Measurements from ENCODE around the gene PLPP4. TPM values are rescaled to one million over a fixed set of nuclear protein-coding genes. Genes with fewer than 3 reads are reported as not detected.

The PLPP4 gene
- total and polyA plus RNA-seq, 2 donors: 0.14 to 0.27 TPM

DNA sequence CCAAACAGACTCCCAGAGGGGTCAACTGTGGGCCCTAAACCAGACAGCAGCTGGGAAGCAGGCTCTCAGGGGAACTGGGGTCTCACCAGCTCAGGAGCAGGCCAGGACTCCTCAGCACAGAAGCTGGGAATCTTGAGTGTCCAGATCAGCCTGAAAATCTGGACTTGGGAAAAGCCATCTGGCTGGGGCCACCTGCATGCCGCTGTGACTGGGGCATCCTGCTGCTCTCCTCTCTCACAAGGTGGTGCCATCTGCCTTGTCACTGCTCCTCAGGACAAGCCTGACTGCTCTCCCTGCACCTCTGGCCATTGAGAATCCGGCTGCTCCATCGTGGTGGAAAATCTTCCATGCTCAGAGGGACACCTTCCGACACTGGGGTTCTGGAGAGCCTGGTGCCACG is 141.4 kb downstream of the PLPP4 start:
- H3K27me3 ChIP-seq (ENCODE audit: control insufficient read depth in 2 of 2, insufficient read depth in 1 of 2, low read length in 1 of 2): no peaks in the 10 kb centered on the region
- H3K27ac ChIP-seq (ENCODE audit: low read depth in 1 of 2, low read length in 1 of 2): no peak overlapping the region
- H3K4me1 ChIP-seq (ENCODE audit: control insufficient read depth in 2 of 2, insufficient read depth in 2 of 2, low read length in 2 of 2): no peaks in the 10 kb centered on the region
- no peaks in the 10 kb centered on the region for H3K36me3 ChIP-seq (ENCODE audit: control insufficient read depth in 2 of 2, insufficient read depth in 2 of 2, low read length in 1 of 2)
- no peak for DNase-seq (ENCODE audit: low read depth in 6 of 9, low spot score in 9 of 9)
- no peaks in the 10 kb centered on the region for H3K9me3 ChIP-seq (ENCODE audit: control insufficient read depth in 2 of 2, insufficient read depth in 1 of 2, low read length in 1 of 2)
- no peak overlapping the region for H3K4me3 ChIP-seq (ENCODE audit: low read length in 2 of 2)
- WGBS: 92% methylated on average over 5 of the region's 5 CpGs

- Histone ChIP-seq H3K36me3 (ENCODE audit: control insufficient read depth in 2 of 2, insufficient read depth in 2 of 2, low read length in 1 of 2) (no peaks in the 10 kb centered on the region), H3K27me3 (ENCODE audit: control insufficient read depth in 2 of 2, insufficient read depth in 1 of 2, low read length in 1 of 2) (no peaks in the 10 kb centered on the region), H3K27ac (ENCODE audit: low read depth in 1 of 2, low read length in 1 of 2) (no peak overlapping the region), H3K9me3 (ENCODE audit: control insufficient read depth in 2 of 2, insufficient read depth in 1 of 2, low read length in 1 of 2) (no peaks in the 10 kb centered on the region), H3K4me3 (ENCODE audit: low read length in 2 of 2) (no peak overlapping the region), H3K4me1 (ENCODE audit: control insufficient read depth in 2 of 2, insufficient read depth in 2 of 2, low read length in 2 of 2) (no peaks in the 10 kb centered on the region)
- 96% methylated on average over 9 of the region's 9 CpGs for WGBS
- no peak for DNase-seq (ENCODE audit: low read depth in 6 of 9, low spot score in 9 of 9)
These were observed 142.2 kb downstream of the PLPP4 start for GRCh38 chr10:120599200-120599724.

- H3K36me3 ChIP-seq (ENCODE audit: control insufficient read depth in 2 of 2, insufficient read depth in 2 of 2, low read length in 1 of 2): no peaks in the 10 kb centered on the region
- no peaks in the 10 kb centered on the region for H3K27me3 ChIP-seq (ENCODE audit: control insufficient read depth in 2 of 2, insufficient read depth in 1 of 2, low read length in 1 of 2)
- no peaks in the 10 kb centered on the region for H3K4me1 ChIP-seq (ENCODE audit: control insufficient read depth in 2 of 2, insufficient read depth in 2 of 2, low read length in 2 of 2)
These were observed 144.0 kb downstream of the PLPP4 start for GRCh38 chr10:120600871-120601649.

GRCh38 chr10:120601999-120602398 is 145.0 kb downstream of the PLPP4 start:
- WGBS: 94% methylated on average over 2 of the region's 2 CpGs
- H3K36me3 ChIP-seq (ENCODE audit: control insufficient read depth in 2 of 2, insufficient read depth in 2 of 2, low read length in 1 of 2): no peaks in the 10 kb centered on the region
- no peaks in the 10 kb centered on the region for H3K9me3 ChIP-seq (ENCODE audit: control insufficient read depth in 2 of 2, insufficient read depth in 1 of 2, low read length in 1 of 2)
- no peak for DNase-seq (ENCODE audit: low read depth in 6 of 9, low spot score in 9 of 9)
- no peaks in the 10 kb centered on the region for H3K4me1 ChIP-seq (ENCODE audit: control insufficient read depth in 2 of 2, insufficient read depth in 2 of 2, low read length in 2 of 2)
- H3K4me3 ChIP-seq (ENCODE audit: low read length in 2 of 2): no peak overlapping the region
- no peak overlapping the region for H3K27ac ChIP-seq (ENCODE audit: low read depth in 1 of 2, low read length in 1 of 2)
- no peaks in the 10 kb centered on the region for H3K27me3 ChIP-seq (ENCODE audit: control insufficient read depth in 2 of 2, insufficient read depth in 1 of 2, low read length in 1 of 2)

More at GRCh38 chr10:120600871-120601649, 144.0 kb downstream of the PLPP4 start:
- Histone ChIP-seq H3K27ac (ENCODE audit: low read depth in 1 of 2, low read length in 1 of 2) (no peak overlapping the region), H3K4me3 (ENCODE audit: low read length in 2 of 2) (no peak overlapping the region), H3K9me3 (ENCODE audit: control insufficient read depth in 2 of 2, insufficient read depth in 1 of 2, low read length in 1 of 2) (no peaks in the 10 kb centered on the region)
- no peak for DNase-seq (ENCODE audit: low read depth in 6 of 9, low spot score in 9 of 9)
- WGBS: 22% methylated on average over 12 of the region's 12 CpGs

DNA sequence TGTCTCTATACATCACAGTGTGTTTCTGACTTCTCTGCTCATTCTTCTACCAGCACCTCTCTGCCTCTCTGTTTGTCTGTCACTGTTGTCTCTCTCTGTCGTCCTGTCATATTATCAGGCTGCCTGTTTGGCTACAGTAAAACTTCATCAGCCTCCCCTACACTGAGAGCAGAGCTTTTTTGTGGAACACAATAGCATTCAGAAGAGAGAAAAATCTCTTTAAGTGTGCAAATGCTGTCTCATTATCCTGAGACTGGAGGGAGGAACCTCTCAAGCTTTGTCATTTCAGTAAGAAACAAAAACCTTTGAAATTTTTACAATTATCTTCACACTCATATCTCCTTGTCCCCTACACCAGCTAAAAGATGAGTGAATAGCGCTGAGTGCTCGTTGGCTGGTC is 148.4 kb downstream of the PLPP4 start:
- no peak overlapping the region for H3K27ac ChIP-seq (ENCODE audit: low read depth in 1 of 2, low read length in 1 of 2)
- no peak for DNase-seq (ENCODE audit: low read depth in 6 of 9, low spot score in 9 of 9)
- H3K36me3 ChIP-seq (ENCODE audit: control insufficient read depth in 2 of 2, insufficient read depth in 2 of 2, low read length in 1 of 2): no peaks in the 10 kb centered on the region
- 95% methylated on average over 3 of the region's 3 CpGs for WGBS
- no peak overlapping the region for H3K4me3 ChIP-seq (ENCODE audit: low read length in 2 of 2)
- no peaks in the 10 kb centered on the region for H3K4me1 ChIP-seq (ENCODE audit: control insufficient read depth in 2 of 2, insufficient read depth in 2 of 2, low read length in 2 of 2)
- H3K9me3 ChIP-seq (ENCODE audit: control insufficient read depth in 2 of 2, insufficient read depth in 1 of 2, low read length in 1 of 2): no peaks in the 10 kb centered on the region
- no peaks in the 10 kb centered on the region for H3K27me3 ChIP-seq (ENCODE audit: control insufficient read depth in 2 of 2, insufficient read depth in 1 of 2, low read length in 1 of 2)

DNA sequence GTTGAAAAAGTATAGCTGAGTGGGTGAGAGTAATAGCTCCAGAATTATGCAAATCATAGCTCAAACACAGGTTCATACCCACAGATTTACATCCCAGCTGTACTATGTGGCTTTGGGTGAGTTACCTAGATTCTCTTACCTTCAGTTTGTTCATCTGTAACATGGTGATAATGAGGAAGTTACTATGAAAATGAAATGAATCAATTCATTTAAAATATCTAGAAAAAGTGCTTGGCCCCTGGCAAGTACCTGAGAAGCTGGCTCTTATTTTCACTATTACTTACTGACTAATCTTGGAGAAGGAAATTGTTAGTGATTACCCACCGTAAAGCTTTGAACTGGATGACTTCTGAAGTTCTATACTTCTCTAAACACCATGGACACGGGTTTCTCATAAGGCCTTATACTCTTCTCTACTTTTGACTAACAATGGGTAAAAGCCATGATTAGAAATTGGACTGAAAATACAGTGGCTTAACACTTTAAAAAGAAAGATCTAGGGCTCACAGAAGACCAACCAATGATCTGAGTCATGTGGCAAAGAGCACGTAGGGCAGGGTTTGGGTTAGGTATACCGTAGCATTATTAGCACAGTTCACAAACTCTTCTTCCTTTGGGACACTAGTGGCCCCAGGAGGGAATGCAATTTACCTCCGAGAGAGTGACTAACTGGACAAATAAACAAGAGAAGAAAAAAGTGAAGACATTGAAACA is 149.2 kb downstream of the PLPP4 start:
- 95% methylated on average over 5 of the region's 5 CpGs for WGBS
- H3K9me3 ChIP-seq (ENCODE audit: control insufficient read depth in 2 of 2, insufficient read depth in 1 of 2, low read length in 1 of 2): no peaks in the 10 kb centered on the region
- no peaks in the 10 kb centered on the region for H3K36me3 ChIP-seq (ENCODE audit: control insufficient read depth in 2 of 2, insufficient read depth in 2 of 2, low read length in 1 of 2)
- no peaks in the 10 kb centered on the region for H3K4me1 ChIP-seq (ENCODE audit: control insufficient read depth in 2 of 2, insufficient read depth in 2 of 2, low read length in 2 of 2)
- H3K27ac ChIP-seq (ENCODE audit: low read depth in 1 of 2, low read length in 1 of 2): no peak overlapping the region
- H3K27me3 ChIP-seq (ENCODE audit: control insufficient read depth in 2 of 2, insufficient read depth in 1 of 2, low read length in 1 of 2): no peaks in the 10 kb centered on the region
- no peak for DNase-seq (ENCODE audit: low read depth in 6 of 9, low spot score in 9 of 9)
- H3K4me3 ChIP-seq (ENCODE audit: low read length in 2 of 2): no peak overlapping the region

GRCh38 chr10:120607016-120607709 is 150.1 kb downstream of the PLPP4 start:
- no peaks in the 10 kb centered on the region for H3K36me3 ChIP-seq (ENCODE audit: control insufficient read depth in 2 of 2, insufficient read depth in 2 of 2, low read length in 1 of 2)
- no peaks in the 10 kb centered on the region for H3K4me1 ChIP-seq (ENCODE audit: control insufficient read depth in 2 of 2, insufficient read depth in 2 of 2, low read length in 2 of 2)
- H3K27me3 ChIP-seq (ENCODE audit: control insufficient read depth in 2 of 2, insufficient read depth in 1 of 2, low read length in 1 of 2): no peaks in the 10 kb centered on the region
- DNase-seq (ENCODE audit: low read depth in 6 of 9, low spot score in 9 of 9): no peak
- 93% methylated on average over 2 of the region's 2 CpGs for WGBS
- H3K27ac ChIP-seq (ENCODE audit: low read depth in 1 of 2, low read length in 1 of 2): no peak overlapping the region
- H3K4me3 ChIP-seq (ENCODE audit: low read length in 2 of 2): no peak overlapping the region
- no peaks in the 10 kb centered on the region for H3K9me3 ChIP-seq (ENCODE audit: control insufficient read depth in 2 of 2, insufficient read depth in 1 of 2, low read length in 1 of 2)

DNA sequence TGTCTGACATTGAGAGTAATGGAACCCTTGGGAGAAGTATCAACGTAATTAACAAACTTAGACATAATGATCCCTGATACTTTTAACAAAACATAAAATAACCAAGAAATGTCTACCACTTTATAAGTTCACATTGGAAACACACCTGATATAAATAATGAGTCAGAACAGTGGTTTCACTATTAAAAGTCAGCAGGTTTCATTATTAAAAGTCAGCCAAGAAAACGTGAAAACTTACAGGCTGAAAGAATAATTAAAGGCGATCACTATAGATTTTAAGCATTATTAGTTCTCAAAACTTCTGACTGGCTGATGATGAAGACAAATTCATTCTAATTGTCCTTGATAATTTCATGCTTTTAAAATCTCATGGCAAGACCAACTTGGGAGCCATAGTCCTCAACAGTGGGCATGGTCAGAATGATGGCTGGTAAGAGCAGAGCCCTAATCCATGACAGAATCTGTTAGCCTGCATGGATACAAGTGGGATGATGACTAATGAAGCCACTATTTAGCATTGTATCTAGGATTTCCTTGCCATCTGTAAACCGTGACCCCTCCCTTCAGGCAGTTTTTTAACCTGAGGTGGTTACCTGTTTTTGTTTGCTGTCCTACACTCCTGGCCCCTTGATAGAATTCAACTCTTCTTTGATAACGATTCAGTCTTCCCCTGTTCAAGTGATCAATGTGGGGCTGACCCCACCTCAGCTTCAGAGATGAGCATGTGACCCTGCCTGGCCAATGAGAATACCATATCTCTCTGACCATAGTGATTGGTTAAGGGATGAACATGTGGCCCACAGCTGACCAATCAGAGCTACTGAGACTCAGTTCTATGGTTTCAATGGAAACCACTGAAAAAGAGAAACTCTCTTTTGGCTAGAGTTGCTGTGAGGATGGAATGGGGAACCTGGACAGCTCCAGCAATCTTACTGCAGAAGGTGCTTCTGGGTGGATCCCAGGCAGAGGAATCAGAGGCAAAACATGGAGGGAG is 151.0 kb downstream of the PLPP4 start:
- no peak for DNase-seq (ENCODE audit: low read depth in 6 of 9, low spot score in 9 of 9)
- Histone ChIP-seq H3K4me3 (ENCODE audit: low read length in 2 of 2) (no peak overlapping the region), H3K36me3 (ENCODE audit: control insufficient read depth in 2 of 2, insufficient read depth in 2 of 2, low read length in 1 of 2) (no peaks in the 10 kb centered on the region), H3K9me3 (ENCODE audit: control insufficient read depth in 2 of 2, insufficient read depth in 1 of 2, low read length in 1 of 2) (no peaks in the 10 kb centered on the region), H3K4me1 (ENCODE audit: control insufficient read depth in 2 of 2, insufficient read depth in 2 of 2, low read length in 2 of 2) (no peaks in the 10 kb centered on the region), H3K27ac (ENCODE audit: low read depth in 1 of 2, low read length in 1 of 2) (no peak overlapping the region), H3K27me3 (ENCODE audit: control insufficient read depth in 2 of 2, insufficient read depth in 1 of 2, low read length in 1 of 2) (no peaks in the 10 kb centered on the region)
- 94% methylated on average over 5 of the region's 5 CpGs for WGBS
